GM12892 (cell line): ENCODE results near the gene NADK.
"Not testable (repeated sequence)": the region's sequence is repeated elsewhere in the genome, so short reads cannot be mapped to it uniquely, and the experiment has no call there.

Experiments used
- POLR2A ChIP-seq: IDR thresholded peaks from 2 replicates; pipeline ENCODE4 v1.6.1; 2011; ENCODE audit warnings: low read depth, low read length, control low read depth
- POLR2AphosphoS5 ChIP-seq: IDR thresholded peaks from 2 replicates; pipeline ENCODE4 v1.6.1; 2011; ENCODE audit warnings: low read depth, low read length, control low read depth
- TAF1 ChIP-seq: IDR thresholded peaks from 2 replicates; pipeline ENCODE4 v1.6.1; 2011; ENCODE audit warnings: low read depth, mild to moderate bottlenecking, control low read depth, low read length, borderline replicate concordance

GRCh38 chr1:1727131-1727651 lies 51.1 kb downstream of the NADK start:
- TF ChIP-seq POLR2A, POLR2AphosphoS5, TAF1: not testable (repeated sequence)
